NOMO-1 treated with dmso at 0.1 percent for 144 hours (cell line): Measurements from ENCODE around the gene CEP104.

Source experiments
- DNase-seq: peaks from one replicate; lab custom pipeline; 2025; ENCODE audit not compliant: unreplicated experiment; lab: John Stamatoyannopoulos, UW

CEP104 gene

GRCh38 chr1:3894626-3895278 is 37.7 kb upstream of the CEP104 start:
- DNase-seq = no peak

- no peak for DNase-seq
These were observed 36.2 kb upstream of the CEP104 start for GRCh38 chr1:3893190-3893589.

- DNase-seq = no peak
These were observed 35.7 kb upstream of the CEP104 start for GRCh38 chr1:3892748-3893147.

GRCh38 chr1:3891329-3891865 is 34.4 kb upstream of the CEP104 start:
- DNase-seq = no peak

GRCh38 chr1:3890389-3891328 is 33.6 kb upstream of the CEP104 start:
- peak; percentile 36 for DNase-seq

GRCh38 chr1:3889936-3890335 is 32.9 kb upstream of the CEP104 start:
- DNase-seq = no peak

GRCh38 chr1:3888301-3888700 is 31.3 kb upstream of the CEP104 start:
- no peak for DNase-seq

- no peak for DNase-seq
These were observed 29.7 kb upstream of the CEP104 start for GRCh38 chr1:3886691-3887090.

GRCh38 chr1:3886106-3886670 is 29.2 kb upstream of the CEP104 start:
- DNase-seq = no peak

GRCh38 chr1:3885611-3886010 is 28.6 kb upstream of the CEP104 start:
- no peak for DNase-seq

- DNase-seq = no peak
These were observed 28.0 kb upstream of the CEP104 start for GRCh38 chr1:3884966-3885365.

- DNase-seq = no peak
These were observed 26.3 kb upstream of the CEP104 start for GRCh38 chr1:3883194-3883925.

- DNase-seq = no peak
These were observed 24.1 kb upstream of the CEP104 start for GRCh38 chr1:3881193-3881480.

- DNase-seq = no peak
These were observed 23.6 kb upstream of the CEP104 start for GRCh38 chr1:3880429-3881192.

- DNase-seq = no peak
These were observed 22.9 kb upstream of the CEP104 start for GRCh38 chr1:3879787-3880428.

GRCh38 chr1:3879099-3879498 is 22.1 kb upstream of the CEP104 start:
- DNase-seq = no peak

GRCh38 chr1:3876716-3877115 is 19.7 kb upstream of the CEP104 start:
- no peak for DNase-seq

- no peak for DNase-seq
These were observed 17.7 kb upstream of the CEP104 start for GRCh38 chr1:3874736-3875135.

- DNase-seq = no peak
These were observed 15.5 kb upstream of the CEP104 start for GRCh38 chr1:3872546-3872945.

GRCh38 chr1:3871451-3871805 is 14.4 kb upstream of the CEP104 start:
- no peak for DNase-seq
